Measurements from ENCODE around the gene MYL3. TPM values are rescaled to one million over a fixed set of nuclear protein-coding genes. Genes with fewer than 3 reads are reported as not detected.

The MYL3 gene
- total RNA-seq, 1 donor from 2014 or later, result not detected

GRCh38 chr3:46901591-46902187, 38.4 kb upstream of the MYL3 start:
- FAIRE-seq, result no peak
- H3K36me3 ChIP-seq (ENCODE audit: control insufficient read depth, insufficient read depth, low read length), result no peaks in the 10 kb centered on the region
- no peak for TF ChIP-seq CTCF (IDR thresholded peaks at IDR 0.05; ENCODE audit: insufficient read depth, low read length, severe bottlenecking)
- peaks cover 1% of the 10 kb centered on the region for H3K27me3 ChIP-seq (ENCODE audit: control insufficient read depth, insufficient read depth, low read length)
- H3K4me3 ChIP-seq (ENCODE audit: low read depth, low read length), result no peak overlapping the region
- no peak for DNase-seq (ENCODE audit: low read depth)

GRCh38 chr3:46901061-46901460, 37.8 kb upstream of the MYL3 start:
- no peak overlapping the region for H3K4me3 ChIP-seq (ENCODE audit: low read depth, low read length)
- TF ChIP-seq CTCF (IDR thresholded peaks at IDR 0.05; ENCODE audit: insufficient read depth, low read length, severe bottlenecking), result no peak
- no peaks in the 10 kb centered on the region for H3K36me3 ChIP-seq (ENCODE audit: control insufficient read depth, insufficient read depth, low read length)
- FAIRE-seq (peak; percentile 36), DNase-seq (ENCODE audit: low read depth) (no peak)
- H3K27me3 ChIP-seq (ENCODE audit: control insufficient read depth, insufficient read depth, low read length), result peaks cover 1% of the 10 kb centered on the region

- Histone ChIP-seq H3K27me3 (ENCODE audit: control insufficient read depth, insufficient read depth, low read length) (peaks cover 1% of the 10 kb centered on the region), H3K4me3 (ENCODE audit: low read depth, low read length) (no peak overlapping the region), H3K36me3 (ENCODE audit: control insufficient read depth, insufficient read depth, low read length) (no peaks in the 10 kb centered on the region)
- no peak for TF ChIP-seq CTCF (IDR thresholded peaks at IDR 0.05; ENCODE audit: insufficient read depth, low read length, severe bottlenecking)
- DNase-seq (ENCODE audit: low read depth) (no peak), FAIRE-seq (no peak)
These were observed 37.1 kb upstream of the MYL3 start for GRCh38 chr3:46900356-46900755.

- Histone ChIP-seq H3K4me3 (ENCODE audit: low read depth, low read length) (no peak overlapping the region), H3K27me3 (ENCODE audit: control insufficient read depth, insufficient read depth, low read length) (peaks cover 1% of the 10 kb centered on the region), H3K36me3 (ENCODE audit: control insufficient read depth, insufficient read depth, low read length) (no peaks in the 10 kb centered on the region)
- FAIRE-seq (no peak), DNase-seq (ENCODE audit: low read depth) (no peak)
- no peak for TF ChIP-seq CTCF (IDR thresholded peaks at IDR 0.05; ENCODE audit: insufficient read depth, low read length, severe bottlenecking)
These were observed 36.7 kb upstream of the MYL3 start for GRCh38 chr3:46900007-46900292.

- Histone ChIP-seq H3K4me3 (ENCODE audit: low read depth, low read length) (no peak overlapping the region), H3K27me3 (ENCODE audit: control insufficient read depth, insufficient read depth, low read length) (peaks cover 1% of the 10 kb centered on the region), H3K36me3 (ENCODE audit: control insufficient read depth, insufficient read depth, low read length) (no peaks in the 10 kb centered on the region)
- no peak for DNase-seq (ENCODE audit: low read depth)
- TF ChIP-seq CTCF (IDR thresholded peaks at IDR 0.05; ENCODE audit: insufficient read depth, low read length, severe bottlenecking), result no peak
- FAIRE-seq, result no peak
These were observed 36.1 kb upstream of the MYL3 start for GRCh38 chr3:46899151-46900006.

All from bronchial epithelial cell (primary cell).